HFF-Myc (cell line): Measurements from ENCODE around the gene TMEM41A.
"Not testable (repeated sequence)": the region's sequence is repeated elsewhere in the genome, so short reads cannot be mapped to it uniquely, and the experiment has no call there.

ENCODE experiments used
- DNase-seq: peaks from one replicate; pipeline ENCODE4 v3.0.0-alpha.2; 2011; ENCODE audit warnings: low read depth; ENCODE audit errors: extremely low read depth
- H3K4me3 ChIP-seq: replicated peaks from 2 replicates; pipeline ENCODE4 v1.5.1; 2011; ENCODE audit warnings: low read depth, mild to moderate bottlenecking, control low read depth, low read length
- CTCF ChIP-seq: IDR thresholded peaks from 2 replicates; pipeline ENCODE4 v1.5.1; 2012; ENCODE audit warnings: mild to moderate bottlenecking, low read depth, low read length, control low read depth; ENCODE audit errors: missing control alignments

The TMEM41A gene

GRCh38 chr3:185477316-185477715 lies 21.5 kb downstream of the TMEM41A start:
- no peak overlapping the region for H3K4me3 ChIP-seq
- DNase-seq, result no peak
- no peak for TF ChIP-seq CTCF

DNA sequence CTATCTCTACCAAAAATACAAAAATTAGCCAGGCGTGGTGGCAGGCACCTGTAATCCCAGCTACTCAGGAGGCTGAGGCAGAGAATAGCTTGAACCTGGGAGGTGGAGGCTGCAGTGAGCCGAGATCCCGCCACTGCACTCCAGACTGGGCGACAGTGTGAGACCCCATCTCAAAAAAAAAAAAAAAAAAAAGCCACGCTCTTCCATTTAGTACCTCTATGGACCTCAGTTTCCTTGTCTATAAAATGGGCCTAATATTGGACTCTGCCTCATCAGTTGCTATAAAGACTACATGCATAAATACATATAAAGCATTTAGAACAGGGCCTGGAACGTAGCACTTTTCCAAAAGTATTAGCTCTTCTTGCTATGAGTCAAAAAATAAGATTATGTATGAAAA lies 23.9 kb downstream of the TMEM41A start:
- not testable (repeated sequence) for DNase-seq

GRCh38 chr3:185473290-185473815 lies 25.5 kb downstream of the TMEM41A start:
- DNase-seq, result no peak
- no peak overlapping the region for H3K4me3 ChIP-seq
- TF ChIP-seq CTCF, result no peak

More for the DNA sequence above, 23.9 kb downstream of the TMEM41A start:
- H3K4me3 ChIP-seq, result not testable (repeated sequence)

DNA sequence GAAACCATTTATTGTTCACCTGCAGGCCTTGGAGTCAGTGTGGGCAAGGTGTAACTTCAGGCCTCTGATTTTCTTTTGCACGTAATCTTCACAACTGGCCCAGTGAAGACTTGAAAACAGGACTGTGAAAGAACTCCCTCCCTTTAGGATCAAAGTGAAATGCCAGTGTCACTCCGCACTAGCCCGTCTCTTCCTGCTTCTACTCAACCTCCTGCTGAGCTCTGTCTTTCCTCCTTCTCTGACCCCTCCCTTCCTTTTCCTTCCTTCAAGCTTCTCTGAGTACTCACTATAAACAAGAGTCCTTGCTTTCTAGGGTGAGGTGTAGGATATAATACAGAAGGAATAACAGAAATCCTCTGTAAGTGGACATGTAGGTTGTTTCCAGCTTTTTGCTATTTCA lies 28.5 kb downstream of the TMEM41A start:
- no peak for DNase-seq
- no peak for TF ChIP-seq CTCF
- no peak overlapping the region for H3K4me3 ChIP-seq

- no peak for TF ChIP-seq CTCF
- no peak for DNase-seq
- H3K4me3 ChIP-seq, result no peak overlapping the region
These were observed 29.3 kb downstream of the TMEM41A start for GRCh38 chr3:185469542-185469941.

- not testable (repeated sequence) for H3K4me3 ChIP-seq, DNase-seq
These were observed 32.7 kb downstream of the TMEM41A start for GRCh38 chr3:185466123-185466522.

- DNase-seq, result no peak
- TF ChIP-seq CTCF, result no peak
- H3K4me3 ChIP-seq, result no peak overlapping the region
These were observed 33.4 kb downstream of the TMEM41A start for GRCh38 chr3:185465471-185465870.

- no peak for DNase-seq
- H3K4me3 ChIP-seq, result no peak overlapping the region
- TF ChIP-seq CTCF, result peak; percentile 22
These were observed 38.0 kb downstream of the TMEM41A start for GRCh38 chr3:185460719-185461350.
